Neural progenitor cell (in vitro differentiated cells): ENCODE measurements around the gene NES. TPM values are rescaled to one million over a fixed set of nuclear protein-coding genes. Genes with fewer than 3 reads are reported as not detected.

Experiments
- DNase-seq: peaks from one replicate; pipeline ENCODE4 v3.0.0-alpha.2; 2016; ENCODE audit warnings: low spot score
- H2AFZ ChIP-seq: fragments of 200-600 bp; sonication (generic); replicated peaks from 2 replicates; pipeline ENCODE4 v1.6.1; 2016; ENCODE audit warnings: antibody characterized with exemption
- H3F3A ChIP-seq: fragments of 200-600 bp; sonication (generic); 2 replicates; pipeline ENCODE4 v1.6.1; 2016; ENCODE audit warnings: antibody characterized with exemption, low read depth
- H3K27ac ChIP-seq: fragments of 200-600 bp; sonication (generic); 2 replicates; pipeline ENCODE4 v1.5.1; 2016; ENCODE audit warnings: mild to moderate bottlenecking
- H3K27me3 ChIP-seq: fragments of 200-600 bp; sonication (generic); 2 replicates; pipeline ENCODE4 v1.6.1; 2016; ENCODE audit warnings: mild to moderate bottlenecking, moderate library complexity
- H3K36me3 ChIP-seq: fragments of 200-600 bp; sonication (generic); 2 replicates; pipeline ENCODE4 v1.5.1; 2016
- H3K4me1 ChIP-seq: fragments of 200-600 bp; sonication (generic); 2 replicates; pipeline ENCODE4 v1.6.1; 2016; ENCODE audit warnings: mixed run types
- H3K4me2 ChIP-seq: fragments of 200-600 bp; sonication (generic); 2 replicates; pipeline ENCODE4 v1.6.1; 2016
- H3K4me3 ChIP-seq: fragments of 200-600 bp; sonication (generic); 2 replicates; pipeline ENCODE4 v1.5.1; 2016
- H3K79me2 ChIP-seq: fragments of 200-600 bp; sonication (generic); 2 replicates; pipeline ENCODE4 v1.6.1; 2016; ENCODE audit warnings: low read depth
- H3K9ac ChIP-seq: fragments of 200-600 bp; sonication (generic); 2 replicates; pipeline ENCODE4 v1.6.1; 2016
- H3K9me3 ChIP-seq: fragments of 200-600 bp; sonication (generic); 2 replicates; pipeline ENCODE4 v1.5.1; 2016; ENCODE audit warnings: low read depth
- H4K20me1 ChIP-seq: fragments of 200-600 bp; sonication (generic); 2 replicates; pipeline ENCODE4 v1.6.1; 2016; ENCODE audit warnings: low read depth
- H3K27ac Mint-ChIP-seq: 3 replicates; pipeline ENCODE4 v1.8.0; 2021; ENCODE audit warnings: mixed read lengths
- H3K27me3 Mint-ChIP-seq: 2 replicates; pipeline ENCODE4 v1.8.0; 2022; ENCODE audit warnings: low read depth, mild to moderate bottlenecking, inconsistent platforms, moderate library complexity, mixed read lengths; ENCODE audit not compliant: insufficient read depth
- H3K36me3 Mint-ChIP-seq: 3 replicates; pipeline ENCODE4 v1.8.0; 2021; ENCODE audit warnings: mixed read lengths
- H3K4me1 Mint-ChIP-seq: 3 replicates; pipeline ENCODE4 v1.8.0; 2021; ENCODE audit warnings: mixed read lengths
- H3K4me3 Mint-ChIP-seq: 3 replicates; pipeline ENCODE4 v1.8.0; 2021; ENCODE audit warnings: mild to moderate bottlenecking, moderate library complexity, mixed read lengths
- H3K9me3 Mint-ChIP-seq: 3 replicates; pipeline ENCODE4 v1.8.0; 2020; ENCODE audit warnings: mixed read lengths
- EZH2 ChIP-seq: fragments of 200-600 bp; sonication (generic); IDR thresholded peaks from 2 replicates; pipeline ENCODE4 v1.6.1; 2017; ENCODE audit warnings: antibody characterized with exemption, mild to moderate bottlenecking, moderate library complexity
- EZH2phosphoT487 ChIP-seq: fragments of 200-600 bp; sonication (generic); IDR thresholded peaks from 2 replicates; pipeline ENCODE4 v1.6.1; 2017; ENCODE audit warnings: antibody characterized with exemption
- total RNA-seq: library from RNA; depleted of rRNA; stranded (reverse); fragments of >200 nt; gene quantifications from 2 replicates; pipeline ENCODE4 v1.2.3, GENCODE V29; 2015; ENCODE audit warnings: low replicate concordance
- TF ChIP-seq, protein P1 (sequence below): fragments of 200-600 bp; sonication (generic); IDR thresholded peaks from 2 replicates; pipeline ENCODE4 v1.5.1; 2017; ENCODE audit warnings: antibody characterized with exemption, mild to moderate bottlenecking

NES gene
- total RNA-seq, 1 donor from 2014 or later = 83.8 TPM

DNA sequence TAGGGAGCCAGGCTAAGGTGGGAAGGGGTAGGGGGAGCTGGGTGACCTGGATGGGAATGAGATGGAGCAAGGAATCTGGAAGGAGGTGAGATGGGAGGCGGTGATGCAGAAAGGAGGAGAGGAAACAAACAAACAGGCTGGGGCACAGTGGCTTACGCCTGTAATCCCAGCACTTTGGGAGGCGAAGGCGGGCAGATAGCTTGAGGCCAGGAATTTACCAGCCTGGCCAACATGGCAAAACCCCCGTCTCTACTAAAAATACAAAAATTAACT, 17.4 kb upstream of the NES start:
- H3K4me1 ChIP-seq = peaks cover 49% of the 10 kb centered on the region
- H2AFZ ChIP-seq = peak overlapping the region; percentile 35
- peak overlapping the region; percentile 19 for H3K4me3 Mint-ChIP-seq

GRCh38 chr1:156693848-156694689, 16.9 kb upstream of the NES start:
- peaks cover 52% of the 10 kb centered on the region for H3K4me1 ChIP-seq
- H3F3A ChIP-seq = peaks cover 61% of the 10 kb centered on the region
- H3K79me2 ChIP-seq = no peaks in the 10 kb centered on the region
- H3K27ac Mint-ChIP-seq = peak overlapping the region; percentile 45
- no peaks in the 10 kb centered on the region for H3K9me3 ChIP-seq
- H3K4me3 Mint-ChIP-seq = peak overlapping the region; percentile 42
- H3K36me3 Mint-ChIP-seq = peaks cover 15% of the 10 kb centered on the region
- no peak overlapping the region for H3K9ac ChIP-seq
- H3K4me2 ChIP-seq = peak overlapping the region; percentile 84
- H3K27ac ChIP-seq = peak overlapping the region; percentile 60
- DNase-seq = peak; percentile 35
- H3K36me3 ChIP-seq = no peaks in the 10 kb centered on the region
- peaks cover 20% of the 10 kb centered on the region for H3K27me3 Mint-ChIP-seq
- peak overlapping the region; percentile 32 for H3K4me3 ChIP-seq
- no peaks in the 10 kb centered on the region for H4K20me1 ChIP-seq
- peaks cover 69% of the 10 kb centered on the region for H3K4me1 Mint-ChIP-seq
- H3K27me3 ChIP-seq = peaks cover 15% of the 10 kb centered on the region
- TF ChIP-seq, protein P1, sequence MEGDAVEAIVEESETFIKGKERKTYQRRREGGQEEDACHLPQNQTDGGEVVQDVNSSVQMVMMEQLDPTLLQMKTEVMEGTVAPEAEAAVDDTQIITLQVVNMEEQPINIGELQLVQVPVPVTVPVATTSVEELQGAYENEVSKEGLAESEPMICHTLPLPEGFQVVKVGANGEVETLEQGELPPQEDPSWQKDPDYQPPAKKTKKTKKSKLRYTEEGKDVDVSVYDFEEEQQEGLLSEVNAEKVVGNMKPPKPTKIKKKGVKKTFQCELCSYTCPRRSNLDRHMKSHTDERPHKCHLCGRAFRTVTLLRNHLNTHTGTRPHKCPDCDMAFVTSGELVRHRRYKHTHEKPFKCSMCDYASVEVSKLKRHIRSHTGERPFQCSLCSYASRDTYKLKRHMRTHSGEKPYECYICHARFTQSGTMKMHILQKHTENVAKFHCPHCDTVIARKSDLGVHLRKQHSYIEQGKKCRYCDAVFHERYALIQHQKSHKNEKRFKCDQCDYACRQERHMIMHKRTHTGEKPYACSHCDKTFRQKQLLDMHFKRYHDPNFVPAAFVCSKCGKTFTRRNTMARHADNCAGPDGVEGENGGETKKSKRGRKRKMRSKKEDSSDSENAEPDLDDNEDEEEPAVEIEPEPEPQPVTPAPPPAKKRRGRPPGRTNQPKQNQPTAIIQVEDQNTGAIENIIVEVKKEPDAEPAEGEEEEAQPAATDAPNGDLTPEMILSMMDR = no peak
- no peak for TF ChIP-seq EZH2
- TF ChIP-seq EZH2phosphoT487 = no peak
- peaks cover 4% of the 10 kb centered on the region for H3K9me3 Mint-ChIP-seq
- H2AFZ ChIP-seq = peak overlapping the region; percentile 35

More for the DNA sequence above, 17.4 kb upstream of the NES start:
- TF ChIP-seq, protein P1 = no peak
- TF ChIP-seq EZH2 = no peak
- no peak for TF ChIP-seq EZH2phosphoT487
- Histone ChIP-seq H3K27me3 (peaks cover 15% of the 10 kb centered on the region), H3K36me3 (no peaks in the 10 kb centered on the region), H3K4me3 (no peak overlapping the region), H3K27ac (peak overlapping the region; percentile 35), H4K20me1 (no peaks in the 10 kb centered on the region), H3K4me2 (peak overlapping the region; percentile 84), H3K79me2 (no peaks in the 10 kb centered on the region), H3F3A (peaks cover 59% of the 10 kb centered on the region), H3K9ac (no peak overlapping the region), H3K9me3 (no peaks in the 10 kb centered on the region)
- peaks cover 64% of the 10 kb centered on the region for H3K4me1 Mint-ChIP-seq
- peak overlapping the region; percentile 15 for H3K27ac Mint-ChIP-seq
- H3K27me3 Mint-ChIP-seq = peaks cover 20% of the 10 kb centered on the region
- H3K36me3 Mint-ChIP-seq = peaks cover 17% of the 10 kb centered on the region
- DNase-seq = peak; percentile 31
- H3K9me3 Mint-ChIP-seq = peaks cover 4% of the 10 kb centered on the region

- no peaks in the 10 kb centered on the region for H3K9me3 Mint-ChIP-seq
- Histone ChIP-seq H3K4me1 (peaks cover 53% of the 10 kb centered on the region), H3F3A (peaks cover 61% of the 10 kb centered on the region), H3K9me3 (no peaks in the 10 kb centered on the region), H3K4me3 (peak overlapping the region; percentile 32), H3K9ac (no peak overlapping the region), H3K36me3 (no peaks in the 10 kb centered on the region), H3K27ac (peak overlapping the region; percentile 60), H3K4me2 (peak overlapping the region; percentile 84), H3K79me2 (no peaks in the 10 kb centered on the region), H2AFZ (no peak overlapping the region), H3K27me3 (peaks cover 15% of the 10 kb centered on the region), H4K20me1 (no peaks in the 10 kb centered on the region)
- TF ChIP-seq, protein P1 = no peak
- TF ChIP-seq EZH2 (no peak), EZH2phosphoT487 (no peak)
- H3K27me3 Mint-ChIP-seq = peaks cover 20% of the 10 kb centered on the region
- DNase-seq = peak; percentile 94
- H3K4me1 Mint-ChIP-seq = peaks cover 74% of the 10 kb centered on the region
- peak overlapping the region; percentile 97 for H3K27ac Mint-ChIP-seq
- peak overlapping the region; percentile 42 for H3K4me3 Mint-ChIP-seq
- peaks cover 8% of the 10 kb centered on the region for H3K36me3 Mint-ChIP-seq
Measured at GRCh38 chr1:156692925-156693847, 16.0 kb upstream of the NES start.
